AG09309 (cell line): Measurements from ENCODE around the gene EIF5B.

Experiments used
- DNase-seq: peaks from one replicate; pipeline ENCODE4 v3.0.0-alpha.2; 2010; ENCODE audit warnings: low read depth
- H3K4me3 ChIP-seq: 2 replicates; pipeline ENCODE4 v1.5.1; 2011; ENCODE audit warnings: mild to moderate bottlenecking, low read depth, low read length, moderate library complexity; ENCODE audit not compliant: control insufficient read depth
- TF ChIP-seq, protein P1 (sequence below): IDR thresholded peaks from 2 replicates; pipeline ENCODE4 v1.5.1; 2011; ENCODE audit warnings: mild to moderate bottlenecking, low read depth, low read length, inconsistent platforms; ENCODE audit not compliant: insufficient read depth, control insufficient read depth; ENCODE audit errors: missing control alignments

EIF5B gene

DNA sequence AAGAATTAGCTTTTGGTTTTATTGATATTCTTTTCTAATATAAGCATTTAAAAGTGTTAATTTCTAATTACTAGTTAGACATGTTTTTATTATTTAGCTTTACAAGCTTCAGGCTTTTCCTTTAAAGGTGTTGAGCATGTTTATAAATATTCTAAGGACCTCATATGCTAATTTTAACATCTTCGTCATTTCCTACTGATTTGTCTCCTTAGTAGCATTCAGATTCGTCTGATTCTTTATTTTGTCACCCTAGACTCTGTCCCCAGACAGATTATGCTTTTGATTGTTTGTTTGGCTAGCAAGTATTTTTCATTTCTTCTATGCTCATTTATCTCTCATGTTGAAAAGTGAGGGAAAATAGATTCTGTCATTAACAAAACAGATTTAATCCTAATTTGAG, 51.7 kb downstream of the EIF5B start:
- no peak overlapping the region for H3K4me3 ChIP-seq
- TF ChIP-seq, protein P1, sequence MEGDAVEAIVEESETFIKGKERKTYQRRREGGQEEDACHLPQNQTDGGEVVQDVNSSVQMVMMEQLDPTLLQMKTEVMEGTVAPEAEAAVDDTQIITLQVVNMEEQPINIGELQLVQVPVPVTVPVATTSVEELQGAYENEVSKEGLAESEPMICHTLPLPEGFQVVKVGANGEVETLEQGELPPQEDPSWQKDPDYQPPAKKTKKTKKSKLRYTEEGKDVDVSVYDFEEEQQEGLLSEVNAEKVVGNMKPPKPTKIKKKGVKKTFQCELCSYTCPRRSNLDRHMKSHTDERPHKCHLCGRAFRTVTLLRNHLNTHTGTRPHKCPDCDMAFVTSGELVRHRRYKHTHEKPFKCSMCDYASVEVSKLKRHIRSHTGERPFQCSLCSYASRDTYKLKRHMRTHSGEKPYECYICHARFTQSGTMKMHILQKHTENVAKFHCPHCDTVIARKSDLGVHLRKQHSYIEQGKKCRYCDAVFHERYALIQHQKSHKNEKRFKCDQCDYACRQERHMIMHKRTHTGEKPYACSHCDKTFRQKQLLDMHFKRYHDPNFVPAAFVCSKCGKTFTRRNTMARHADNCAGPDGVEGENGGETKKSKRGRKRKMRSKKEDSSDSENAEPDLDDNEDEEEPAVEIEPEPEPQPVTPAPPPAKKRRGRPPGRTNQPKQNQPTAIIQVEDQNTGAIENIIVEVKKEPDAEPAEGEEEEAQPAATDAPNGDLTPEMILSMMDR, result no peak
- DNase-seq, result no peak

- H3K4me3 ChIP-seq, result no peak overlapping the region
- TF ChIP-seq, protein P1, result no peak
- DNase-seq, result peak; percentile 21
Observed at GRCh38 chr2:99389371-99389770, 52.2 kb downstream of the EIF5B start.

- H3K4me3 ChIP-seq, result no peak overlapping the region
- TF ChIP-seq, protein P1, result no peak
- DNase-seq, result no peak
Observed at GRCh38 chr2:99389946-99390345, 52.8 kb downstream of the EIF5B start.

DNA sequence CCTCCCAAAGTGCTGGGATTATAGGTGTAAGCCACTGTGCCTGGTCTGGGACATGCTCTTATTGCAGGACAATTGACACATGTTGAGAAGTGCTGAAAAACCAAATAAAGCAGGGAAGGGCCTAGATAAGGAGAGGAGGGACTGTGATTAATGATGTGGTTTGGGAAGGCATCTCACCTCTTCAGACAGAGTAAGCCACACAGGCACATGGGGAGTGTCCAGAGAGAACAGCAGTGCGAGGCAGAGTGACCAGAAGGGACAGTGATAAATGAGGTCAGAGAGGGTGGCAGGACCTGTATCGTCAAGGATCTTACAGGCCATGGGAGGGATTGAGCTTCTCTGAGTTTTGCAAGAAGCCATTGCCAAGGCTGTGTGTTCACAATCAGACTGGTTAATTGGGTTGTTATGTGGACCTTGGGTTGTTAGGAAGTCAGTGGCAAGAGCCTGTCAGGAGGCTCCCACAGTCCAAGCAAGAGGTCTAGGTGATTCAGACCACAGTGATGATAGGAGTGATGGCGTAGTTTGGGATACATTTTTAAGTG, 58.5 kb downstream of the EIF5B start:
- no peak for DNase-seq
- TF ChIP-seq, protein P1, result no peak
- no peak overlapping the region for H3K4me3 ChIP-seq

GRCh38 chr2:99397266-99397920, 60.2 kb downstream of the EIF5B start:
- DNase-seq, result no peak
- no peak overlapping the region for H3K4me3 ChIP-seq

GRCh38 chr2:99398303-99398702, 61.1 kb downstream of the EIF5B start:
- H3K4me3 ChIP-seq, result no peak overlapping the region
- no peak for DNase-seq
- TF ChIP-seq, protein P1, result no peak

More at GRCh38 chr2:99397266-99397920, 60.2 kb downstream of the EIF5B start:
- TF ChIP-seq, protein P1, result no peak
